ENCODE data around the gene STRAP.

- TF ChIP-seq CTCF (conservative IDR thresholded peaks at IDR 0.05; ENCODE audit: low read depth, low read length), result no peak
- no peak for TF ChIP-seq MAZ (IDR thresholded peaks at IDR 0.05; ENCODE audit: borderline replicate concordance, low read depth, low read length)
- no peak for TF ChIP-seq MAFK (IDR thresholded peaks at IDR 0.05; ENCODE audit: low read depth, low read length)
- no peak for TF ChIP-seq FOS (IDR thresholded peaks at IDR 0.05; ENCODE audit: low read depth, low read length)
- TF ChIP-seq POLR2A (IDR thresholded peaks at IDR 0.05; ENCODE audit: low read depth, low read length), result no peak
- TF ChIP-seq RCOR1 (IDR thresholded peaks at IDR 0.05; ENCODE audit: insufficient replicate concordance, low read length), result no peak
- no peak for TF ChIP-seq BHLHE40 (IDR thresholded peaks at IDR 0.05; ENCODE audit: low read depth, low read length)
Measured at GRCh38 chr12:15942475-15942874, 60.3 kb downstream of the STRAP start.

Data from IMR-90 (cell line).